ENCODE measurements around the gene PPP1R9A. TPM values are rescaled to one million over a fixed set of nuclear protein-coding genes. Genes with fewer than 3 reads are reported as not detected.

The PPP1R9A gene
- total and polyA plus RNA-seq, 10 of the 15 experiments (the other 5 are each of a cell fraction or from before 2014, with no cell fraction given): 0.04 to 0.12 TPM; not detected in 8

- TF ChIP-seq STAT1 (conservative IDR thresholded peaks at IDR 0.05): no peak
- TF ChIP-seq POU2F2 (IDR thresholded peaks at IDR 0.05; ENCODE audit: borderline replicate concordance, low read depth, low read length): no peak
- no peak for TF ChIP-seq IRF5 (IDR thresholded peaks at IDR 0.05; ENCODE audit: borderline replicate concordance)
- TF ChIP-seq ZNF384 (IDR thresholded peaks at IDR 0.05; ENCODE audit: borderline replicate concordance, low read depth, low read length): no peak
- TF ChIP-seq NRF1 (conservative IDR thresholded peaks at IDR 0.05; ENCODE audit: low read depth, low read length): no peak
- no peak for TF ChIP-seq JUND (IDR thresholded peaks at IDR 0.05; ENCODE audit: low read depth, low read length)
These were observed 66.5 kb downstream of the PPP1R9A start (continued) for GRCh38 chr7:94973844-94974243.

- Histone ChIP-seq H2AFZ (ENCODE audit: control insufficient read depth, low read depth, low read length) (no peak overlapping the region), H3K36me3 (ENCODE audit: control insufficient read depth in 2 of 2, insufficient read depth in 2 of 2, low read length in 1 of 2) (no peaks in the 10 kb centered on the region), H3K9me3 (replicated peaks; ENCODE audit: control insufficient read depth, insufficient read depth, low read length) (no peaks in the 10 kb centered on the region), H3K4me1 (ENCODE audit: control insufficient read depth, insufficient read depth, low read length) (no peaks in the 10 kb centered on the region), H3K4me2 (ENCODE audit: control insufficient read depth, insufficient read depth) (no peak overlapping the region), H3K4me3 (no peak overlapping the region), H4K20me1 (ENCODE audit: control insufficient read depth, insufficient read depth) (no peaks in the 10 kb centered on the region), H3K9ac (ENCODE audit: control insufficient read depth, insufficient read depth, low read length) (no peak overlapping the region), H3K79me2 (ENCODE audit: control insufficient read depth, insufficient read depth, low read length) (no peaks in the 10 kb centered on the region), H3K27me3 (replicated peaks in 1 of 2; ENCODE audit: control insufficient read depth in 2 of 2, insufficient read depth in 2 of 2, low read length in 1 of 2) (no peaks in the 10 kb centered on the region), H3K27ac (ENCODE audit: control insufficient read depth, insufficient read depth) (no peak overlapping the region)
- POLR2A ChIA-PET: no interaction called here
- 12% methylated on average over 4 of the region's 4 CpGs for WGBS (ENCODE audit: insufficient coverage, insufficient replicate concordance, low lambda C conversion rate, missing lambda C conversion rate)
- ATAC-seq (no peak), FAIRE-seq (no peak), DNase-seq (ENCODE audit: low read depth, low spot score) (no peak)
- intact Hi-C loops (cut with micrococcal nuclease; ENCODE audit: unreplicated experiment): no loop called here
- SMC1A ChIA-PET (ENCODE audit: uncharacterized antibody, unreplicated experiment): no interaction called here
- TF ChIP-seq ESRRA (IDR thresholded peaks at IDR 0.05; ENCODE audit: low read length) (no peak), NFXL1 (IDR thresholded peaks at IDR 0.05; ENCODE audit: borderline replicate concordance) (no peak), SMC3 (IDR thresholded peaks at IDR 0.05; ENCODE audit: borderline replicate concordance, low read length) (no peak), E2F8 (IDR thresholded peaks at IDR 0.05; ENCODE audit: low read depth, partially characterized antibody) (no peak), YY1 (IDR thresholded peaks at IDR 0.05; ENCODE audit: low read depth, low read length) (no peak), ZNF207 (IDR thresholded peaks at IDR 0.05; ENCODE audit: borderline replicate concordance) (no peak), ELK1 (IDR thresholded peaks at IDR 0.05; ENCODE audit: low read depth, low read length) (no peak), RBBP5 (conservative IDR thresholded peaks at IDR 0.05) (no peak), NRF1 (conservative IDR thresholded peaks at IDR 0.05; ENCODE audit: low read depth, low read length) (no peak), EZH2 (IDR thresholded peaks at IDR 0.05; ENCODE audit: borderline replicate concordance, control insufficient read depth, low read depth, low read length) (no peak), FOXM1 (IDR thresholded peaks at IDR 0.05; ENCODE audit: low read depth, low read length) (no peak), STAT1 (conservative IDR thresholded peaks at IDR 0.05) (no peak), TAF1 (IDR thresholded peaks at IDR 0.05; ENCODE audit: borderline replicate concordance, low read depth, low read length) (no peak), ZSCAN29 (IDR thresholded peaks at IDR 0.05) (no peak), NBN (IDR thresholded peaks at IDR 0.05) (no peak)
- RAD21 ChIA-PET (ENCODE audit: unreplicated experiment): no interaction called here
- no TSS peak for BruUV-seq (replicated peaks)
- in situ Hi-C loops (cut with MboI): no loop called here
- CTCF ChIA-PET: interaction anchor here (0.6 to 2.0 kb wide), 3 partner anchors 12 to 538 kb away, joined by 3 to 4 read pairs (median 3); no protein-coding TSS in a partner anchor
These were observed 67.0 kb downstream of the PPP1R9A start for GRCh38 chr7:94974423-94974822.

Measured in GM12878 (cell line).